ENCODE measurements around the gene ICAM1.
A peak's percentile ranks its signal among the peaks of the same experiment; 100 is the strongest.

ICAM1 gene

DNA sequence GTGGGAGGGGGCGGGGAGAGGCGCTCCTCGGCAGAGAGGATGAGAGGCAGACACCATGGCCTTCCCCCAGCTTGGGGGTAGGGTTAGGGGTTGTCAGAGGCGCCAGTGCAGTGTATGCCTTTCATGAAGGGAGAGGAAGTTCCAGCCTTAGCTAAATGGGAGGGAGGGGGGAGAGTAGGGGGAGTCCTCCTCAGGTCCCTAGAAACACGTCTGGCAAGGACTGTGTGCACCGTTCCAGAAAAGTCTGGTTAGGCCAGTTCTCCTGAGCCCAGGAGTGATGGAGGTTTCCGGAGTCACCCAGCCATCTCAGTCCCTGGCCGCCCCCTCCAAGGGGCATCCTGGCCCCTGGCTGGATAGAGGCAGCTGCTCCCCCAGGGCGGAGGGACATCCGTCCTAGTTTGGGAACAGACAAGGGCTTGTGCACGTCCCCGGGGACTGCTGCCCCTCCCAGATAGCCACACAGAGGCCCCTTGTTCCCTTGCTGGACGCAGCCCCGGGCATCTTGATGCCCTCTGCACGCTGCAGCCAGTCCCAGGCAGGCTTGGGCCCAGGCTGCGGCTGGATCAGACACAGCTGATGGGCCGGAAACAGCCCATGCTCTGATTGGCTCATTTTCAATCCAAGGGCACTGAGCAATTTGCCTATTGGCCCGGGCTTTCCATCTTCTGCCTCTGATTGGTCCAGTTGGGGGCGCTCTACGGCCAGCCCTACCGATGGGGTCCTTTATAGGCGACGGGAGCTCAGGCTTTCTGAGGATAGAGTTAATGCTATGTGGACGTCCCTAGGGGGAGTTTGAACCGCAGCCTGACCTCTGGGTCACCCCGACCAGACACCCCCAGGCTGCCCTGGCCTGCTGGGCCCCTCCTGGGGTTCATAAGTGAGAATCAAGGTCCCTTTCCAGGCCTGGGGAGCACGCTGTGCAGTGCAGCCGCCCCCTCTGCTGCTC is 43.6 kb upstream of the ICAM1 start:
- Histone ChIP-seq H3K4me2 (peak overlapping the region; percentile 29 to 100 (median 97); a peak in 19 of 22 replicates), H3K4me3 (no peak overlapping the region), H3K27me3 (no peaks in the 10 kb centered on the region), H3K27ac (peak overlapping the region in 7 of 11 experiments; percentile 21 to 91 (median 48); a peak in 9 of 22 replicates), H3K9ac (peak overlapping the region in 4 of 11 experiments; percentile 10 to 55 (median 18); a peak in 1 of 22 replicates), H3K4me1 (peaks cover 48 to 78% (median 63%) of the 10 kb centered on the region in 10 experiments), H3K36me3 (peaks cover 10 to 44% (median 22%) of the 10 kb centered on the region in 11 experiments; a peak in 21 of 22 replicates), H3K9me3 (replicated peaks in 1 of 11) (no peaks in the 10 kb centered on the region), H4K20me1 (peaks cover 4 to 75% (median 50%) of the 10 kb centered on the region in 11 experiments; a peak in 17 of 22 replicates)
- TF ChIP-seq Cebpa-rat (IDR thresholded peaks at IDR 0.05): no peak

DNA sequence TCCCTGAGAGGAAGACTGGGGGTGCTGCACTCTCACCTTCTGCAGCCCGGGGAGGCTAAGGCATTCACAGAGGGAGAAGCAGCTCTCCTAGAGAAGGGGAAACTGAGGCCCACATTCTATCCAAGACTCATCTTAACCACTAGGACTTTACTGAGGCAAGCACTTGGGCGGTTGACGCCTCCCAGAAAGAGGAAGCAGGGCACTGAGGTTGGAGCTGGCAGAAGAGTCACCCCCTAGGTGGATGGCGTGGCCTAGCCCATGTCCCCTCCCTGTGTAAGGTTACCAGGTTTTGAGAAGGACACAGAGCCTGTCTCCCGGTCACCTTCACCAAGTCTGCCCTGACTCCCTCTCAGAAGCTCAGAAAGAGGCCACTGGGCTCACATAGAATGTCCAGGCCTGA is 42.5 kb upstream of the ICAM1 start:
- H3K4me3 ChIP-seq: peak overlapping the region in 2 of 10 experiments; percentile 87 to 91; a peak in 5 of 20 replicates
- no peaks in the 10 kb centered on the region for H3K9me3 ChIP-seq (replicated peaks in 1 of 11)
- no peaks in the 10 kb centered on the region for H3K27me3 ChIP-seq
- H4K20me1 ChIP-seq: peaks cover 4 to 64% (median 49%) of the 10 kb centered on the region in 11 experiments; a peak in 17 of 22 replicates
- H3K4me2 ChIP-seq: peak overlapping the region; percentile 93 to 100 (median 97)
- peaks cover 10 to 35% (median 21%) of the 10 kb centered on the region in 11 experiments; a peak in 21 of 22 replicates for H3K36me3 ChIP-seq
- H3K27ac ChIP-seq: peak overlapping the region; percentile 31 to 91 (median 53); a peak in 20 of 22 replicates
- peak overlapping the region; percentile 5 to 98 (median 45); a peak in 13 of 22 replicates for H3K9ac ChIP-seq
- H3K4me1 ChIP-seq: peaks cover 47 to 74% (median 62%) of the 10 kb centered on the region in 10 experiments
- no peak for TF ChIP-seq Cebpa-rat (IDR thresholded peaks at IDR 0.05)

DNA sequence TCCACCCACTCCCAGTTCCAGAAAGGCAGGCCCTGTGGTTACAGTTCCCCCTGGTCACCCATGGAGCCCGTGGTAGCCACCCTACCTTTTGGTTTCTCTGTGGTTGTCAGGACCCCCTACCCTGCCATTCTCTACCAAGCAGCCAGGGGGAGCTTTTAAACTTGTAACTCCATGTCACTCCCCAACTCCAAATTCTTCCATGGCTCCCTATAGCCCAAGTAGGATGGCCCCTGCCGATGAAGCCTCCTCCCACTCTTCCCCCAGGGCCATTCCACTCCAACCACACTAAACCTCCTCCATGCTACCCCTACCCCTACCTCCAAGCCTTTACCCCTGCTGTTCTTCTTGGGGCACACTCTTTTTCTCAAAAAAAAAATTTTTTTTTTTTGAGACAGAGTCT is 42.0 kb upstream of the ICAM1 start:
- Histone ChIP-seq H3K4me1 (peaks cover 48 to 76% (median 63%) of the 10 kb centered on the region in 10 experiments), H4K20me1 (peaks cover 4 to 60% (median 47%) of the 10 kb centered on the region in 11 experiments; a peak in 17 of 22 replicates), H3K9me3 (replicated peaks in 1 of 11) (no peaks in the 10 kb centered on the region), H3K36me3 (peaks cover 8 to 30% (median 16%) of the 10 kb centered on the region in 11 experiments; a peak in 21 of 22 replicates), H3K4me3 (peak overlapping the region in 5 of 10 experiments; percentile 37 to 99 (median 91); a peak in 8 of 20 replicates), H3K4me2 (peak overlapping the region; percentile 93 to 100 (median 97)), H3K27me3 (no peaks in the 10 kb centered on the region), H3K27ac (peak overlapping the region; percentile 31 to 91 (median 53); a peak in 20 of 22 replicates), H3K9ac (peak overlapping the region; percentile 5 to 98 (median 46); a peak in 14 of 22 replicates)
- no peak for TF ChIP-seq Cebpa-rat (IDR thresholded peaks at IDR 0.05)

DNA sequence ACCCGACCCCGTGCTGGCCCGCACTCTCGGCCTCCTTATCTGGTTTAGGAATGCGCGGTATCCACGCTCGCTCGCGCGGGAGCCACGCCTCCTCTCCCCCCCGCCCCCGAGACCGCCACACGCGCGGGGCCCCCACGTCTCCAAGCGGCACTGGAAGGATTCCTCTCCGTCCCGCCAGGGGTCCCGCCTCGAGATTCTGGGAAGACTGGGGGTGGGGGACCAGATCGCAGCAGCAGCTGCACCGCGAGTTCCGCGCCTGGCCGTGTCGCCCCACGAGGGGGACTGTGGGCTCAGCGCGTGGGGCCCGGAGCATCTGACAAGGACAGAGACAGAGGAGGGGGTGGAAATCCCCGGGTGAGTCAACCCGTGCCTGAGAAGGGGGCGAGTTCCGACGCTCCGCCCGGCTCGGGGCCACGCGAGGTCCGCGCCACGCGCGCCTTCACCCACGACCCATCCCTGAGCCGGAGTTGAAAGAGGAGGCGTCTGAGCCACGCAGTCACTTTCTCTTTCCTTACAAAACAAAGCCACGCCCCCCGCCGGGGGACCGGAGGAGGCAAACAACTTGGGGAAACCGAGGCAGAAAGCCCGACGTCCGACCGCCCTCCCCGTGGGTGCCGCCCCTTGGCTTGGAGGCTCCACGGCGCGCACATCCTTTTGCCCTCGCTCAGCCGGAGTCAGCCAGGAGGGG is 40.6 kb upstream of the ICAM1 start:
- no peak for TF ChIP-seq Cebpa-rat (IDR thresholded peaks at IDR 0.05)
- peaks cover 0 to 46% (median 34%) of the 10 kb centered on the region in 11 experiments; a peak in 16 of 22 replicates for H4K20me1 ChIP-seq
- H3K27ac ChIP-seq: peak overlapping the region; percentile 83 to 93 (median 89)
- peak overlapping the region; percentile 84 to 98 (median 92) for H3K9ac ChIP-seq
- H3K4me3 ChIP-seq: peak overlapping the region; percentile 83 to 99 (median 92)
- no peaks in the 10 kb centered on the region for H3K9me3 ChIP-seq (replicated peaks in 1 of 11)
- H3K27me3 ChIP-seq: no peaks in the 10 kb centered on the region
- peaks cover 47 to 81% (median 75%) of the 10 kb centered on the region in 10 experiments for H3K4me1 ChIP-seq
- peaks cover 0 to 17% (median 4%) of the 10 kb centered on the region in 11 experiments; a peak in 6 of 22 replicates for H3K36me3 ChIP-seq
- H3K4me2 ChIP-seq: peak overlapping the region; percentile 93 to 100 (median 97)

DNA sequence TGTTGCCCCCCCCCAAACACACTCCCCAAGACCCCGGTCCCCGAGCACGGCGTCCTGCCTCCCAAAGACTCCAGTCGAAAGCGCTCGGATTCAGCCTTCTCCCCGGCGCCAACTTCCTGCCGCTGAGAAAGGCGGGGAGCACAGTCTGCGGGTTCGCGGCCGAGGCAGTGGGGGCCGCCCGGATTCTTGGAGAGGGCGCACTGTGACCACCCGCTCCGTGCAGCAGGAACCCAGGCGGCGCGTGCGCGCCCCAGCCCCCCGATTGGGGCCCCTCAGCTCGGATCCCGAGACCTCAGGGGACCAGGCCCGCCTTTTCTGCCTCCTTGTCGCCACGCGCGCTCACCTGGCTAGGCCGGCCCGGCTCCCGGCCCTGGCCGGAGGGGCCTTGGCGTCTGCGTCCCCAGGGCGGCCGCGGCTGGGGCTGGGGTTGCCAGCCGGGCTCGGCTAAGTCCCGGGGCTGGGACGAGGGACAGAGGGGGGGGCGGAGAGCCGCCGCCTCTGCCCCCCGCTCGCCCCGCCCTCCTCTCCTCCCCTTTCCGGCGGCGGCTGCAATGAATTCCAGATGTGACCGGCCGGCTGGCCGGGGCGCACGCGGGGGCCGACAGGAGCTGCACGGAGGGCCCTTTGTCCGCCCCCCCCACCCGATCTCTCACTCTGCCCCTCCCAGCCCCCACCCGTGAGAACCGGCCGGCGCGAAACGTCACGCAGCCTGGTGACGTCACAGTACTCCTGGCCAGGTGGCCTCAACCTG is 39.9 kb upstream of the ICAM1 start, which contains the start of gene S1PR2:
S1PR2 (minus strand) TSS at position 471 of the 751 bp plus-strand sequence. CDS start 6,426 bp downstream, outside the sequence.
- Histone ChIP-seq H4K20me1 (peaks cover 0 to 39% (median 29%) of the 10 kb centered on the region in 11 experiments; a peak in 14 of 22 replicates), H3K9me3 (replicated peaks in 1 of 11) (no peaks in the 10 kb centered on the region), H3K4me2 (peak within 1 kb of the TSS; percentile 93 to 100 (median 97)), H3K9ac (peak within 1 kb of the TSS; percentile 84 to 98 (median 92)), H3K36me3 (peaks cover 0 to 10% (median 3%) of the 10 kb centered on the region in 11 experiments; a peak in 4 of 22 replicates), H3K27ac (peak within 1 kb of the TSS; percentile 83 to 93 (median 89)), H3K4me1 (peaks cover 47 to 87% (median 80%) of the 10 kb centered on the region in 10 experiments), H3K4me3 (peak within 1 kb of the TSS; percentile 83 to 99 (median 92)), H3K27me3 (no peaks in the 10 kb centered on the region)
- no peak for TF ChIP-seq Cebpa-rat (IDR thresholded peaks at IDR 0.05)

DNA sequence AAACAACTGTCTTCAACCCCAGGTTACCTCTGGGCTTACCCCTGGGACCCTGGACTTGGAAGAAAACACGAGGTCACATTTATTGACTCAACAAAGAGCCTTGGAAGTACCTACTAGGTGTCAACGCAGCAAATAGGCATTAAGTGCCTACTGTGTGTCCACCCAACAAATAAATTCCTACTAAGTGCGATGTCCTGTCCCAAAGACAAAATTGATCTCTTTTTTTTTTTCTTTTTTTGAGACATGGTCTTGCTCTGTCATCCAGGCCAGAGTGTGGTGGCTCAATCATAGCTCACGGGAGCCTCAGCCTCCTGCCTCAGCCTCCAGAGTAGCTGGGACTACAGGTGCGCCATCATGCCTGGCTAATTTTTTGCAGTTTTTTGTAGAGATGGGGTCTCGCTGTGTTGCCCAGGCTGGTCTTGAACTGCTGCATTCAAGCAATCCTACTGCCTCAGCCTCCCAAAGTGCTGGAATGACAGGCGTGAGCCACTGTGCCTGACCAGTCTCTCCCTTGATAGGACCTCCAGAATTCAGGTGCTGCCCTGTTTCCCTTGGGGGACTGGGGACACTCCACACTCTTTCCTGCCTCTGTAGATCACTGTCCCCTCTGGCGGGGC is 39.2 kb upstream of the ICAM1 start:
- Histone ChIP-seq H3K9me3 (replicated peaks in 1 of 11) (no peaks in the 10 kb centered on the region), H3K4me1 (peaks cover 48 to 89% (median 84%) of the 10 kb centered on the region in 10 experiments), H3K4me2 (peak overlapping the region; percentile 48 to 100 (median 97); a peak in 21 of 22 replicates), H3K9ac (peak overlapping the region in 10 of 11 experiments; percentile 60 to 94 (median 90); a peak in 18 of 22 replicates), H3K27ac (peak overlapping the region in 10 of 11 experiments; percentile 20 to 93 (median 88); a peak in 19 of 22 replicates), H4K20me1 (peaks cover 0 to 33% (median 22%) of the 10 kb centered on the region in 11 experiments; a peak in 13 of 22 replicates), H3K27me3 (no peaks in the 10 kb centered on the region), H3K36me3 (peaks cover 0 to 9% (median 3%) of the 10 kb centered on the region in 11 experiments; a peak in 1 of 22 replicates), H3K4me3 (peak overlapping the region; percentile 83 to 99 (median 92); a peak in 19 of 20 replicates)
- TF ChIP-seq Cebpa-rat (IDR thresholded peaks at IDR 0.05): no peak

DNA sequence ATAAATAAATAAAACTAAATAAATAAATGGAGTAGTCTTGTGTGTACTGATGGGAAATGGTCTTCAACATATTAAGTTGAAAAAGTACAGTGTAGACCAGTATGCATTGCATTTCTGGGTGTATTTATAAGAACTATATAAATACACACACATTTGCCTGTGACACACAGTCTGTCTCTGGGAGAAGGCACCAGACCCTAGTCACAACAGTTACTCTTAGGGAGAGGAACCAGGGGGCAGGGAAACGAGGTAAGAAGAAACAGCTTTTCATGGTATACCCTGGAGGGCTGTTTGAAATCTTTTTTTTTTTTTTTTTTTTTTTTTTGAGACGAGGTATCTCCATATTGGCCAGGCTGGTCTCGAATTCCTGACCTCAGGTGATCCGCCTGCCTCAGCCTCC is 37.0 kb upstream of the ICAM1 start:
- TF ChIP-seq Cebpa-rat (IDR thresholded peaks at IDR 0.05): no peak
- Histone ChIP-seq H3K9me3 (replicated peaks in 1 of 11) (no peaks in the 10 kb centered on the region), H3K9ac (no peak overlapping the region), H3K36me3 (no peaks in the 10 kb centered on the region), H4K20me1 (peaks cover 0 to 12% (median 5%) of the 10 kb centered on the region in 11 experiments; a peak in 9 of 22 replicates), H3K27ac (peak overlapping the region in 3 of 11 experiments; percentile 87 to 91 (median 87); a peak in 5 of 22 replicates), H3K27me3 (no peaks in the 10 kb centered on the region), H3K4me3 (no peak overlapping the region), H3K4me1 (peaks cover 50 to 91% (median 85%) of the 10 kb centered on the region in 10 experiments), H3K4me2 (peak overlapping the region in 5 of 11 experiments; percentile 80 to 97 (median 85); a peak in 6 of 22 replicates)
